NCI-H2081 treated with DMSO at 0.1 percent for 48 hours (cell line): ENCODE measurements around the gene RNU1-3.
"Not testable (repeated sequence)": the region's sequence is repeated elsewhere in the genome, so short reads cannot be mapped to it uniquely, and the experiment has no call there.

Experiments
- DNase-seq: peaks from one replicate; lab custom pipeline; 2025; lab: John Stamatoyannopoulos, UW

Gene RNU1-3

DNA sequence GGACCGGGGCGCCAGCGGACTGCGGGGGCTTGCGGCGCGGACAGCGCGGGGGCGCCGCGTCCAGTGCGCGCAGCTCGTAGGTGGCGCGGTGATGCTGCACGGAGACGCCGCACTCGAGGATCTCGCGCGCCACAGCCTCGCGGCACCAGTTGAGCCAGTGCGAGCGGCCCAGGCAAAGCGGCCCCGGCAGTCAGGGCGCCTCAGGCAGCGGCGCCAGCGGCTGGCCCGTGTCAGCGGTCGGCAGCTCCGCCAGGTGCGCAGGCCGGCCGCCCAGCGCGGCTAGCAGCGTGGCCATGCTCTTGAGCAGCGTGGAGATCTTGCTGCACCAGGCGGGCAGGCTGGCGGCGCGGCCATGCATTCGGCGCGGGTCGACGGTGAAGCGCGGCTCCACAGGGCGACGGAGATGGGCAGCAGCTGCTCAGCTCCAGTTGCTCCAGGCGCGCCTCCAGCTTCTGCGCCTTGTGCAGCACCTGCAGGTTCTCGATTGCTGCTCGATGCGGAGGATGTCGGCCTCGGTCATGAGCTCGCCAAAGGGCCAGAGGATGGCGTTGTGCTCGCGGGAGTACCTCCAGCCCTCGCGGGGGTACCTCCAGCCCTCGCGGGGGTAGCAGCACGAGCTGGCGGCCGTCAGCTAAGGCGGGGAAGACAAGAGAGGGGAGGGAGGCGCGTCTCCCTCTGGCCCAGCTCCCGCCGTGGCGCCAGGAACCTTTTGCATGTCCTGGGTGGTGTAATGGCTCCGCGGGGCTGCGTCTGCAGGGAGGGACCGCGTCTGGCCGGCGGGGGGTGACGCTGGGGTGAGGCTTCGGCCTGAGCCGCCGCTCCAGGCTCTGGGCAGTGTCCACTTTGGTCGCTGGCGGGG, 26.9 kb upstream of the RNU1-3 start:
- not testable (repeated sequence) for DNase-seq

DNA sequence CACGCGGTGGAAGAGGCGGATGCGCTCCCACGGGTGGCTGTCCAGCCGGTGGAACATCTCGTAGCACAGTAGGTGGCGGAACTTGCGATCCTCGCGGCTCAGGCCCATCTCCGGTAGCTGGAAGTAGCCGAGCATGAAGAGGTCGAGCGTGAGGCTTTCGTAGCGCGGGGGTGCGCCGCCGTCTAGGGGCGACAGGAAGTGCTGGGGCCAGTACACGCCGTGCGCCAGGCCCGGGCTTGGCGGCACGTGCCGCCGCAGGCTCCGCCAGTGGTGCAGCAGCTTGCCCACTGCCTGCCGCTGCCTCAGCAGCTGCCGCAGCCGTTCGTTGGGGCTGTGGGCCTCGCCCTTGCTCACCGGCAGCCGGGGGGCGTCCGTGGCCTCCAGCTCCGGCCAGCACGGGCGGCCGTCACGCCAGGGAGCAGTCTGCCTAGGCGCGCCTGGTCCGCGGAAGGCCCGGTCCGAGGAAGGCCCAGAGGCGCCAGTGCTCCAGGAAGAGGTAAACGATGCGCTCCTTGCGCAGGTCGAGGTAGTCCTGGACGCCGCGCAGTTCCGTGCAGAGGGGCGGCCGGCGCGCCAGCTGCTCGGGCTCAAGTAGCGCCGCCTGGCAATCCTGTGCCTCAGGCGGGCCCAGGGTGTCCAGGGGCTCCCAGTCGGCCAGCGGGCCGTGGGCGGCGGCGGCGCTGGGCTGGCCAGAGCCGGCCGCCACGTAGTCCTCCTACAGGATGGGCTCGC, 26.1 kb upstream of the RNU1-3 start:
- not testable (repeated sequence) for DNase-seq

DNA sequence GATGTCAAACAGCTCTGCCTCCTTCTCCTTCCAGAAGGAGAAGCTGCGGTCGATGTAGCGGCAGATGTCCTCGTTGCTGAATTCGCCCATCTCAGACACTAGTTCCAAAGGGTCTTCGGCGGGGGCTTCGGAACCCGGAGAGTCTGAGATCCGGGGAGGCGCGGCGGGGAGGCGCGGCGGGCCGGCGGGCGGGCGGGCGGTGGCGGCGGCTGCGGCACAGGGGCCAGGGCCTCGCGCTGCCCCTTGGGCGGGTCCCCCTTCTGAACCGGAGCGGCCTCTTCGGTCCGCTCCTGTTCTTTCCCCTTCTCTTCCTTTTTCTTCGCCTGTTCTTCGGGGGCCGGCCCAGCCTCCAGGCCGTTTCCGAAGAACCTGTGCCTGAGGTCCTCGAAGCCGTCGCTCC, 25.5 kb upstream of the RNU1-3 start:
- not testable (repeated sequence) for DNase-seq

DNA sequence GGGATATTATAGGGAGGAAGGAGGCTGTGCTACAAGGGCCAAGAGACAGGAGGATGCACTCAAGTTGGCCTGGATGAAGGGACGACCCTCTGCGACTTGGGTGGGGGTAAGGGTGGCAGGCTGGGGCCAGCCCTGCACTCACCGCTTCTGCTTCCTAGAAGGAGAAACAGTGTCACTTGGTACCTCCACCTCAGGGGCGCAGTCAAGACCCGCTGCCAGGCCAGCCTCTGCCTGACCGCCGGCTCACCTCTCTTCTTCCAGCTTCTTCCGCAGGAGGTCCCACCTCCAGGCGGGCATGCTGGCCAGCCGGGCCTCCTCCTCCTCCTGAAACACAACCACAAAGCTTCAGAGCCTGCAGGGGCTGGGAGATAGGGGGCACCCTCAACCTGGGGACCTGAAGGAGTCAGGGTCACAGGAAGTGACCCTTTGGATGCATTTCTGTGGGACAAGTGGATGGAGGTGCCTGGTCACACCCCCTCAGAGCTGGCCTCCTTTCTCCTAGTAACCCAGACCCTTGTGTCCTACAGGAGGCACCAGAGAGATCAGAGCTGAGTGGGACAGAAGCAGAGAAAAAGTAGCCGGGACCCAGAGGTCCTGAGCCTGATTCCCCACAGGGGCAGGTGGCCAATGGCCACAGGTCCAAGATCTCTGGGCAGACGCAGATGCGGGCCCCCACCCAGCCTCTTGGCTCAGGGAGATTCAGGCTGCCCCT, 24.4 kb upstream of the RNU1-3 start:
- DNase-seq, result not testable (repeated sequence)

DNA sequence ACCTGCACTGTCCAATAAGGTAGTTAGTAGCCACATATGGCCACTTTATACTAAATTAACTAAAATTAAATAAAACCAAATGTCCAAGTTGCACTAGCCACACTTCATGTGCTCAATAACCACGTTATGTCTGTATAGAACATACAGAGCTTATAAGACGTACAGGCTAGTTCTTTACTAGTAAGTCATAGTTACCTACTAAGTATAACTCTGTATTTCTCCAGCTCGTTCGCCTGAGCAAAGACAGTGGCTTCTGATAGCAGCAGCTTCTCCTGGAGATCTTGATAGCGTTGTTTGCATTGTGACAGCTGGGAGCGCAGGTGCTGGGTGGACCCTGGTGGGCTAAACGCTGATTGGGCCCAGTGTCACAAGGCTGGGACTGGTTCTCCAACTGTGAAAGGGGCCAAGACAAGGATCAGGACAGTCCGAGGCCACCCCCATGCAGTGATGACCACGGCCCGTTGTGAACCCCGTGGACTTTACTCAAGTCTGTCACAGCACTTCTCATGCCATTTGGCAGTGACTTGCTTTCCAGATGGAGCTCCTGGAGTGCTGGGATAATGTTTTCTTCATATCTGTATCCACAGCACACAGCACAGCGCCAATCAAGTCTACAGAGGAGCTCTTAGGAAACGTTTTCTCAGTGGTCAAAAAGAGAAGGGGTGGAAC, 20.5 kb upstream of the RNU1-3 start:
- DNase-seq, result not testable (repeated sequence)

DNA sequence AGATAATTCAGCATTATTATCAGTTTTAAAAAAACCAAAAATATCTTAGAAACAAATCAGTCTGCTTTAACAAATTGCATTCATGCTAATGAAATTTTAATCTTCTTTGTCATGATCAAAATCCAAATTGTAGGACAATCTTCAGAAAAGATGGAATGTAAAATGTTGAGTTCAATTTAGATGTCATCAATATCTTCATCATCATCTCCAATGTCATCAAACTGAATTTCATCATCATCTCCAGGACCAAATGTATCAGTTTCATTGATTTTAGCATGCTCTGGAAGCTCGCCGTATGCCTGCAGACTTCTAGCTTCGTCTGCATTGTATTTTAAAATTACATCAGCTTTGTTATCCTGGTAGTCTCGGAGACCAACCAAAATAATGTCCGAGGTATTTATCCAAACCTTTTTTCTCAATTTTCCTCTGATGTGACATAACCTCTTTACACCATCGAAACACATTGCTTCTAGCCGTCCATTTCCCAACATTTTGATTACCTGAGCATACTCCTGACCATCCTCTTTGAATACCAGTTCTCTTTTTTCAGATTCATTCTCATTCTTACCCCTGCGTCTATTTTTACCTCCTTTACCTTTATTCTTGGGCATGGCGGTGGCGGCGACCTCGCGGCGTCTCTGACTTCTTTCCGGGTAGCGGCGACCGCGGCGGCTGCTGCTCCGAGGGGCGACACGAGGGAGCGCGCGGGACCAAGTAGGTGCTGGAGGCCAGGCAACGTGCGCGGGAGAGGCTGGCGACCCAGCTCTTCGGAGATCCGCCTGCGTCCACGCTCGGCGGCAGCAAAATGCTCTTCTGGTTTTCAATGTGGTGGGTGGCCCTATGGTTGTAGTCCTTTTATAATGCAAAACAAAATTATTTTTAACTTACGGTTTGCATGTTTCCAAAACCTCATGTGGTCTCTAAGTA, 19.0 kb upstream of the RNU1-3 start:
- not testable (repeated sequence) for DNase-seq

DNA sequence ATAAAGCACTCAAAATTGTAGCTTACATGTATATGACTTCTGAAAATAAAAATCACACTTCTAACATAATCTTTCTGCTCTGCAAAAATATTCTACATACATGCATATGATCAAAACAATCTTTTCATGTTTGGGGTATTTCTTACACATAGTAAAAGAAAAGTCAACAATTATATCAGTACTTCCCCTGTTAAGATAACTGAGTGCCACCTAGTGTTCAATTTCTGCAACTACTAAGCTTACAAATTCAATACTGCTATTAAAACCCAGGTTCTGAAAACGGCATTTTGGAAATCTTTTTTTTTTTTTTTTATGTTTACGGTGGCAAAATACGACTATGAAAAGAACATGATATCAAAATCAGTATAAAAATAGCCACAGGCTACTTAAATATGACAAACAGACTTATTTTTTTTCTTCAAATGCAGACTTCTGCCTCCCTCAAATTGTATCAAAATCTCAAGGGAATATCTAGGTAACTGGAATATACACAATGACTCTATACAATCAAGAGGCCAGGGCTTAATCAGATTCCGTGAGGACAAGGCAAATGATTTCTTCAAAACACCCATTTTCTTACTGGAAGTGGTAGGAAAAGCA, 18.1 kb upstream of the RNU1-3 start:
- DNase-seq, result not testable (repeated sequence)

DNA sequence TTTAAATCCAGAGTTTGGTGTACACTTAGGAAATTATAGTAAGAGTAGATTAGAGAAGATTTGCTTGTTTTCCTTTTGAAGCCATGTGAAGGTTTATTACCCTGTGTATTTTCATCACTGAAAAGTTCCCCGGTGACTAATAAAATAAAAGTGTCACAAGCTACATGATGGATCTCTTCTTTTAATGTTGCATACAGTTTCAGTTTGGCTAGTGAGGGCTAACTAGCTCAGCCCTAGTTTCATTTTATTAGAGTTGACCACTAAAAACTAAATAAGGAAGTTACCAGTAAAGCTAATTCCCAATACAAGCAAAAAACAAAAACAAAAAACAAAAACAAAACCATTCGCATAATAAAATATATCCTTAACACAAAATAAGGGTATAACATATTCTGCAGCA, 17.4 kb upstream of the RNU1-3 start:
- DNase-seq, result not testable (repeated sequence)

DNA sequence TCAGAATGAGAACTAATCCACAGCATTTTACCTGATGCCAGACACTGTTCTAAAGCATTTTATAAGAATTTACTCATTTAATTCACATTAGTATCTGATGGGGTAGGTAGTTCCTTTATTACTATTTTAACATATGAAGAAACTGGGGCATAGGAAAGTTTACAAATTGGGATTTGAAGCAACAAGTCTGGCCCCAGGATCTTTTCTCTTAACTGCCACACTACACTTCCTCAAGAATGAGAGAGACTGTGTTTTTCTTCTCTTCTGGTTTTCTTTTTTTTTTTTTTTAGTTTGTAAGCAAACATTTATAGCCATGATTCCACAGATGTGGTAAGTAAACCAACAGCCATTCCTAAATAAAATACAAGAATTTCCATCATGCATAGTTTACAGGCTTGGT, 16.1 kb upstream of the RNU1-3 start:
- DNase-seq, result not testable (repeated sequence)

DNA sequence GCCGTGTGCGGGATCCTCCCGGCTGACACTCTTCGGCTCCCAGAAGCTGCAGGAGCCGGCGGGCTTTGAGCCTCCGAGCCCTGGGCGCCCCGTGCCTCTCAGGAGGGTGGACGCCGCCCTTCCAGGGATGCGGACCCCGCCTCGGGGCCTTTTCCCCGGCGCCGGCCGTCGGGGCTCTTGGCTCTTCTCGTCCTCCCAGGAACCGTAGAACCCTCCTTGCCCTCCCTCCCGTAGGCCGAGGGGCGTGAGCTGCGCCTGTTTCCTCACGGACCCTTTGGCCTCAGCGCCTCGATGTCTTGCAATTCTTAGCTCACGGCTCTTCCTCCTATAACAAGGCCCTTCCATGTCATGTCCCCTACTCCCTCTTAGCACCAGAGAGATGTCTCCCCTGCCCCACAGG, 13.6 kb upstream of the RNU1-3 start:
- DNase-seq, result not testable (repeated sequence)

DNA sequence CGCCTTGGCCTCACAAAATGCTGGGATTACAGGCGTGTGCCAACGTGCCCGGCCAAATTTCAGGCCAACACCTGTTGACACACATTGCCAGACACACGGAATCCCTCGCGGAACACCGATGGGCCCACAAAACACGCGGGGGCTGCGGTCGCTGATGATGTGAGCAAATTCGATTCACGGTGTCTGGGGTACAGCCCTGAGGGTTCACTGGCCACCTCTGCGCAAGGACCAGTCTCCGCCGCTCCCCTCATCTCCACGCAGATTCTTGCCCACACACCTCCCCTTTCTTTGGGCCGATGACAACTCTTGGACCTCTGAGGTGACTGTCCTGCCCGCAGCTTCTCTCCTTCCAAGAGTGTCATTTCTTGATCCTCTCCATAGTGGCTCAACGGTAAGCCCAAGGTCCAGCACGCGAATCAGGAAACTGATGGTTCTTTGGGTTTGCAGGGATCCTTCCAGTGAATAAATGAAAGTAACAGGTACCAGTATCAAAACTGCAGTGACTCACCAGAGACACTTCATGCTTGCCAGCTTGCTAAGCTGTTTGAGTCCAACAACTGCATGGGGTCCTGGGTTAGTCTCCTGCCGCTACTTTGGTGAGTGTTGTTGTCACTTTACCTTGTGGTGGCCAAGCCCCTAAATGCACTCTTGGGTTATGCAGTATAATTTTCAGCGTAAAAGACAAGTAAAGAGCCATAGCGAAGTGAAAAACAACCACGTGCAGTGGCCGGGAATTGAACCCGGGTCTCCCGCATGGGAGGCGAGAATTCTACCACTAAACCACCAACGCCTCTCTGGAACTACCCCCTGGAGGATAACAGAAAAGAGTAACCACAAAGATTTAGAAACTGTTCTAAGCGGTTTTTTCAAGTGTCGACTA, 11.0 kb upstream of the RNU1-3 start:
- DNase-seq, result no peak

DNA sequence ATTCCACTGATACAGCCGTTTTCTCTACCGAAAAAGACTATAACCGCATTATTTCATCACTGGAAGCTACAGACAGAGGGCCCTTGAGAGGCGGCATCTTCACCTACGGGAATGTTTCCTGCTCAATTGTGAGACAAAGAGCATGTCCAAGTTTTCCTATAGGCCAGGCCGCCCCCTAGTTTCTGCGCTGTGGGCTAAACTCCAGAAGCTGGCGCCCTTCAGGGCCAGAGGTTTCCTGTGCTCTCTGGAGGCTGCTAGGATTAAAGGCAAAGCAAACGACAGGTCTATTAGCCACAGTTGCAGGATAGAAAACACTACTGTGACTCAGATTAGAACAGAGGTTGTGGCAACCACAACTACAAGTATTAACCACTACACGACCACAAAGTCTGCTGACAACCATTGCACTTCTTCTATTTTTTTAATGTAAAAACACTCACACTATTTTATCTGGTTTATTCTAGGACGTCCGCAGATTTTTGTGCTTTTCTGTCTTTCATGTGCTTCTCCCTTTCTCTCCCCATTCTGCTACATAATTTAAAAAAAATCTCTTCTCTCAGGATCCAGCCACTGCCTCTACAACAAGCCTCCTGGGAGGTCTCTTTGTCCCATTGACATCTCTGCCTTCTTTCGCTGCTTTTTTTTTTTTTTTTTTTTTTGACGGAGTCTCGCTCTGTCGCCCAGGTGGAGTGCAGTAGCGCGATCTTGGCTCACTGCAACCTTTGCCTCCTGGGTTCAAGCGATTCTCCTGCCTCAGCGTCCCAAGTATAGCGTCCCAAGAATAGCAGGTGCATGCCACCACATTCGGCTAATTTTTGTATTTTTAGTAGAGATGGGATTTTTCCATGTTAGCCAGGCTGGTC, 10.1 kb upstream of the RNU1-3 start:
- DNase-seq, result not testable (repeated sequence)

DNA sequence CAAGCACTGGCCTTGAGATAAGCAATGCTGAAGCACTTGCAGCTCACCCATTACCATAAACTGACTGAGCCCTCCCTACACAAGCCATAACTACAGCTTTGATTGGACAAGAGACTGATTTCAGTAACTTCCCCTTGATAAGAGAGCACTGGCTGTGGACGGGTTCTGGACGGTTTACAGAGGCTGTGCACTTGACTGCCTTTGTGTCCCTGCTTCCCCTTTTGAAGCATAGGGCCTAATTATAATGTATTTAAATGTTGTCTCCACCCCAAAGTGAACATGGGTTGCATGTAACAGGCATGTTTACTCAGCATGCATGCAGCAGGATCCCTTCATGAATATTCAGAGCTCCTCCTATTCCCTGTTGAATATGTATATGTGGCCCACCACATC, 8.4 kb upstream of the RNU1-3 start:
- DNase-seq, result not testable (repeated sequence)

DNA sequence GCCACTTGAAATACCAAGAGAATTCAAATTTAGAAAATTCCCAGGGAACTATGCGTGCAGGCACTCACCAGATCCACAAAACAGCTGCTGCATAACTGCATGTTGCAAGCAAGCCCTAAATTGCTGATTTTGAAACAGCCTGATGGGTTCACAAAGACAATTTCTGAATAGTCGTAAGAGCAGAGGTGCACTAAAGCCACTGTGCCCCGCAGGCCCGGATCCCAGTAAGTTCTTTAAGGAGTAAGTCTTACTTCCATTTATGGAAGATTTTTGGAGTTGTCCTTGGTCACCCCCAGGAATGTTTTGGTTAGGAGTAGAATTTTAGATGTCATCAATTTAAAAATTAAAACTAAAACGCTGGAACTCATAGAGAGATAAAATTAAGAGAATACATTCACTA, 7.2 kb upstream of the RNU1-3 start:
- not testable (repeated sequence) for DNase-seq

DNA sequence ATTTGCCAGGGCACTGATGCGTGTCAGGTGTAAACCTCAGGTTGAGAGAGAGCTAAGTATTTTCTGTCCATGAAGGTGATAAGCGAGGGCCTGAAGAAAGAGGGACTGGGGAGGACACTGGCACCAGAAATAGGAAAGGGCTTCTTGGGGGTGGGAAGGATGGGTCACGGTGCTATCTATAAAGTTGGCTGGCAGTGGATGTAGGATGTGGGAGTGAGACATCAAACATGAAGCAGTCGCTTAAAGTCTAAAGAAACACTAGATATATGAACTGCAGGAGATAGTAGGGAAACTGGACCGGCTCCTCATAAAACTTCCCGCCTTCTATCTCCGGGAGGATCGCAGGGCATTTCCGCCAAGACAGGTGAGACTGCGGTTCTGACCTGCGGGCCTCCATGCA, 912 bp downstream of the RNU1-3 start:
- DNase-seq, result not testable (repeated sequence)

DNA sequence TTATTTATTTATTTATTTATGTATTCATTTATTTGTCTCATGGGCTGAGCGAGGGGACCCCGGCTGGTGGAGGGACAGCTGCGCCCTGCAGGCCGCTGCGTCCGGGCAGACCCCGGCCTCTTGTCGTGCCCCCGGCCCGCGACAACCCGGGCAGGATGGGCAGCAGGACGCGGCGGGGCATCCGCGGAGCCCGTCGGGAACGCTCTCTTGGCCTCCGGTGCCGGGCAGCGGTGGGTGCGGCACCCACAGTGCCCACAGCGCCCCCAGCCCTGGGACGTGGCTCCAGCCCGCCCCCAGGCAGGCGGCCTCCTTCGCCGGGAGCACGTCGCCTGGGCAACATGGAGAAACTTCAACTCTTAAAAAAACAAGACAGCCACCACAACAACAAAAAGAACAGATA, 8.5 kb downstream of the RNU1-3 start:
- not testable (repeated sequence) for DNase-seq

DNA sequence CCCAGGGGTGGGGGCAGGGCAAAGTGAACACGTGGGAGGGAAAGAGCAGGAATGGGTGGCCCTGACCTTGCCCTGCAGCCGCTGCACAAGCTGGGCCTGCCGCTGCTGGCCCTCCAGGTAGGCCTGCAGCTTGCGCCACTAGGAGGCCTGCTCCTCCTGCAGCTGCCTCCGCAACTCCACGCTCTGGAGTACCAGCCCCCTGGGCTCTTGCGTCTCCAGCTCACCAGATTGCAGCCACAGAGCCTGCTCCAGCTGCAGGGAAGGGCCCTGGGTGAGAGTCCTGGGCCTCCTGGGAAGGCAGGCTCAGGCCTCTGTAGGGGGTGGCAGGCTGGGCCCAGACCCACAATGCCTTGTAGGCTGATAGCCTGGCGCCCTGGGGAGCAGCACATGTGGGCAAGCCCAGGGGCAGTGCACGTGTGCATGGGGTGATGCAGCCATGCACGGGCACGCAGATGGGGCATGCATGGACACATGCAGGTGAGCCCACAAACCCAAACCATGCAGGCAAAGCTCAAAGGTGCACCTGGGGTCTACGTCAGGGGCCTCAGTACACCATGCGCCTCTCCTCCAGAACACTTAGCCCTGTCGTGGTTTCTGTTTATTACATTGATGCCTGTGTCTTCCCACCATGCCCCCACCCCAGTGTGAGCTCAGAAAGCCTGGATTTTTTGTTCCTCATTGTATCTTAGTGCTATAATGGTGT, 9.6 kb downstream of the RNU1-3 start:
- not testable (repeated sequence) for DNase-seq

DNA sequence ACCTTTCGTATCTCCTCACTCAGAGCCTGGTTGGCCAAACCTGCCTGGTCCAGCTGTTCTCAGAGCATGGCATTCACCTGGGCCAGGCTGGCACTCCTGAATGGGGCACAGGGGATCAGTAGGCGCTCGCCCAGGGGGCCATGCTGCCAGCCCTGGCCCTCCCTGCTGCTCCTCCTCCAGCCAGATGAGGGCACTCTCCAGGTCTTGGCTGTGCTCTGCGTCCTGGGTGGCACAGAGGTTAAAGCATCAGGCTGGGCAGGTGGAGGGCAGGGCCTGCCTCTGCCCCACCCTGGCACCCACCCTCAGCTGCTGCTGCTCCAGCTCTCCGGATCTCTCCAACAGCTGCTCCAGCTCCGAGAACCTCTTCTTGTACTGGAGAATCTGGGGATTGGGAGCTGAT, 10.2 kb downstream of the RNU1-3 start:
- DNase-seq, result not testable (repeated sequence)
